GM21381 (cell line): ENCODE results near the gene ZNF454.

ENCODE experiments used
- ATAC-seq: cut with Tn5 transposase; IDR thresholded peaks from one replicate; pipeline ENCODE4 v1.9.1; 2021; ENCODE audit warnings: mild to moderate bottlenecking, moderate library complexity; ENCODE audit not compliant: unreplicated experiment

The ZNF454 gene

DNA sequence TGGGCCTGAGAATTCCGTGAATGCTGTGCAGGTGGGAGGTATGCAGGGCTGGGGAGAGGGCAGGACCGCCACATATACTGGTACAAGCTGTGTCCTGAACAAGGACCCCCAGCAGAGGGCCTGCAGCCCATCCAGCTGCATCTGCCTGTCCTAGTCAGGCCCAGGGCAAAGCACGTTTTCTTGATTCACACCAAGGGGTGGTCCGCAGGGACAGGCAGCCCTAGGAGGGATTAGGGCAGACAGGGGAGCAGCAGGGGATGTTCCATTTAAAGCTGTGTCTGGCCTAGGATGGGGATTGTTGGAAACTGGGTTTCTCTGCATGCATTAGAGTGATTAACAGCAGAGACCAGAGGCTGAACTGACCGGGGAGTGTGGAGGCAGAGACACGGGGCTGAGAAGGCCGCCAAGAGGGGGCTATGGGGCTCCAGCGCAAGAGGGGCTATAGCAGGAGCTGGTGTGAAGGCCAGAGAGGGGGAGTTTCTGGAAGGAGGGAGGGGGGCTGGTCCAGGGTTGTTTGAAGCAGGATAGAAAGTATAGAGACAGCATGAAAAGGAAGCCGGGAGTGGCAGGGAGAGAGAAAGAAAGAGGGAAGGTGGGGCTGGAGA, 51.4 kb downstream of the ZNF454 start:
- ATAC-seq = no peak

DNA sequence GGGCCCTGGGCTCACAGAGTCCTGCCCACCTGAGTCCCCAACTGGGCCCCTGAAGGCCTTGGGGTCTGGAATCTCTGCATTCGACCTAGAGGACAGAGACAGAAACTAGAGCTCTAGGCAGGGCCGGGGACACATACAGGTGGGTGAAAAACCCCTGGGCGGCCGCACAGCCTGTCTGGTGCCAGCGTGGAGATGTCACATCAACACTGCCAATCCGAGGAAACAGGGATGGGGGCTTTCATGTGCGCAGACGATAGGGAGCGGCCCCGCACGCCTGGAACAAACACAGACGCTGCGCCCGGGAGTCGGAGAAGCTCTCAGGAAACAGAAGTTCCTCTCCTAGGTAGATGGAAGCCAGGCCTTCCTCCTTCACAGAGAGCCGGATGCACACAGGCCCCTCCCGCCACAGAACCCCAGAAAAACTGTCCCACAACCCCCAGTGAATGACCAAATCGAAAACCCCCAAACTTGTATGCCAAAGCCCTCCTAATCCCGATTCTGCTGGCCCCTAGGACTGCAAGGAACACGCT, 52.3 kb downstream of the ZNF454 start:
- ATAC-seq = no peak

DNA sequence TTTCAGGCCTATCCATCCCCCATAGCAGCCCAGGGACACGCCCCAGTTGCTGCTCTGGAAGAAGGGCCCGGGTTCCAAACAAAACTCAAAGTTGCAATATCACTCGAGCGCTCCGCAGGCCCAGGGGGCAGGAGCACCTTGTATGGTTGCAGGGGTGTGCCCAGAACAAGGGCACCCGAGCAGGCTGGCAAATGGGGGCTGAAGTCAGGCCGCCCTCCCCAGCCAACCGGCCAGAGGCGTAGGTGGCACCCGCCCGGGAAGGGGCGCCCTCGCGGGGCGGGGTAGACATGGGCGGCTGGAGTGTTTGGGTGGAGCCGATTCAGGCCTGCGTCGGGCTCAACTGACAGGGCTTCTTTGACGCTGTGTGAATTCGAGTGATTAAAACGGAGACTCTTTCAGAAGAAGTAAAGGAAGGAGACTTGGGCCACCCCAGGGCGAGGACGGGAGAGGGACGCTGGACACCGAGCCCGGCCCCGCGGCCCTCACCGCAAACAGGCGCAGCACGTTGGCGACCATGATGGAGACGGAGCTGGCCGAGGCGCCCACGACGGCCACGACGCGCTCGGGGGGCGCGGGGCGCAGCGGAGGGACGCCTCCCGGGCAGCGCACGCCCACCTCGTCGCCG, 53.1 kb downstream of the ZNF454 start:
- no peak for ATAC-seq

DNA sequence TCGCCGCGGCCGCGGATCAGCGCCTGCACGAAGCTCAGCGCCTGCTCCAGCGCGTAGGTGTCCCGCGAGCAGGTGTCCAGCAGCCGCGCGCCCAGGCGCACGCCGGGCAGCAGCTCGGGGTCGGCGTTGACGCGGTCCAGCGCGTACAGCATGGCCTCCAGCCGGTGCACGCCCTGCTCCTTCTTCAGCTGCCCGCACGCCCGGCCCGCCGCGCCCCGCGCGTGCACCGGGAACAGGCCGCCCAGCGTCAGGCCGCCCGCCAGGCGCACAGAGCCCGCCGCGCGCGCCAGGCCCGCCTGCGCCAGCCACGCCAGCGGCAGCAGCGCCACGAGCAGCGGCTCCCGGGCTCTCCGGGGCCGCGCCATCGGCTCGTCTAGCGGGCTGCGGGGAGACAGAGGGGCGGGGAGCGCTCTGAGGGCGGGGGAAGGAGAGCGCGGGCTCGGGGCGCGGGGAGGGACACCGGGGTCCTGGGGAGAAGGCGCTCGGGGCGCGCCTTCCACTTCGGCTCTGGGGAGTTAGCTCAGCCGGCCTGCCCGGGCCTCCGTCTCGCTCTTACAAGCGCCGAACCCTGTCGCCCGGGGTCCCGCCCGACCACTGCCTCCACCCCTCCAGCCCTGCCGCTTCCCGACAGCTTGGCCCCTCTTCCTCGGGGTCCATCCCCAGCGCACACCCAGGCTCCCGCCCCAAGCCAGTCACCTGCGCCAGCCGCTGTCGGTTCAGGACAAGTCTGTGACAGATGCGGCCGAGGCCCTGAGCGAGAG, 53.8 kb downstream of the ZNF454 start, which contains the start of gene GRM6:
Gene GRM6, minus strand, starts transcription at position 741 of the 761 bp plus-strand sequence. Its CDS starts 376 bp downstream, at position 365.
- ATAC-seq = no peak

DNA sequence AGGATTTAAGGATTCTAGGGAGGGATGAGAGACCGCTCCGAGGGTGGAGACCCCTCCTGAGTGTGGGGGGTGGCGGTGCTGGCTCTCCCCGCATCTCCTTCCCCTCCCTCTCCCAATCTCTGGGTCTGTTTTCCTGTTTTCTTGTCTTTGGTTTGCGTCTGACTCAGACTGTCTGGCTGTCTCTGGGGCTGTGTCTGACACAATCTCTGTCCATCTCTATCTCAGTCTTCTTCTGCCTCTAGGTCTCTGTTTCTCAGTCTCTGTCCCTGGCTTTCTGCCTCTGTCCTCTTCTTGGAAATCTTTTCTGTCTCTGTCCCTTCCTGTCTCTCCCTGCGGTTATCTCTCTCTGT, 54.3 kb downstream of the ZNF454 start:
- ATAC-seq = no peak

DNA sequence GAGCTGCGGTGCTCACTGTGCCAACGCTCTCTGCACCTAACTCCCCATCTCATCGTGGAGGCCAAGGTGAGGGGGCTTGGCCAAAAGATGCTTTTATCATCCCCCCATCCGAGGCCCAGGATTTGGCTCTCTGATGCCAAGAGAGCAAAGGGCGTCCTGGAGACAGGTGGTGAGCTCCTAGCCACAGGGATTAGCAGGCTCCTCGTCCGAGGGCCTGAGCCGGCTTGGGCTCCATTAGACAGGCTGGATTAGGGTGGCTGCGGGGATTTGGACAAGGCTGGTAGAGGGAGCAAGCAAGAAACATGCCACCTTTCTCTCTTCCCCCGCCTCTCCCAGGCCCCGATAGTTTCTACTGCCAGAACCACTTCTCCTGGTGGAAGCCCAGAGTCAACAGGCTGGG, 55.2 kb downstream of the ZNF454 start:
- no peak for ATAC-seq

DNA sequence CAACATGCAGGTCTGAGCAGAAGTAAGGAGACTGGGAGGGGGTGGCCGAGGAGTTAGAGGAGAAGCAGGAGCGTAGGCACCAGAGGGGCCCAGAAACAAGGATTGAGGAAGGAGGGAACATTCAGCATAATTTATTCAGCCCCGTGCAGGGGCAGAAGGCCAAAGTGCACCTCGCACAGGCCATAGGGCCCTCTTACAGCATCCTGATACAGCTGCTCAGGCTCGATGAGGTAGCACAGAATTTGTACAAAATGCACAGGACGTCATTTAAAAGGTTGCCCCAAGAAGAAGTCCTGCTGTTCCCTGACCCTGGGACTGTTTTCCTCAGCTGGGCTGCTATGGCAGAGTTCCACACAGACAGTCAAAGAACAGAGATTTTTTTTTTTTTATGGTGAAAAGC, 56.2 kb downstream of the ZNF454 start:
- ATAC-seq = no peak

DNA sequence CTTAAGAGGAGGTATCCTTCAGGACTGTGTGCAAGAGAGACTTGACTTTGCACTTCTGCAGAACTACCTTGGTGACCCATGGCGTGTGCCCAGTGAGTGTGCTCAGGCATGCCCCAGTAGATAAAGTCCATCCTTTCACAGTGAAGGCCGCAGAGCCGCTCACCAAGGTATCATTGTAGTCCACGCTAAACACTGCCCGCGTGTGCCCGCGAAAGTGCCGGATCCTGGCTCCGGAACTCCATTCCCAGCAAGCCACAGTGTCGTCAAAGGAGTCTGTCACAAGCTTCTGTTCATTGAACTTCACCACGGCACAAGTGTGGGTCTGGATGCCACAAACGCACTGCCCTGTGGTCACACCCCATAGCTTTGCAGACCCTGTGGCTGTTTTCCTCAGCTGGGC, 57.4 kb downstream of the ZNF454 start:
- ATAC-seq = no peak

DNA sequence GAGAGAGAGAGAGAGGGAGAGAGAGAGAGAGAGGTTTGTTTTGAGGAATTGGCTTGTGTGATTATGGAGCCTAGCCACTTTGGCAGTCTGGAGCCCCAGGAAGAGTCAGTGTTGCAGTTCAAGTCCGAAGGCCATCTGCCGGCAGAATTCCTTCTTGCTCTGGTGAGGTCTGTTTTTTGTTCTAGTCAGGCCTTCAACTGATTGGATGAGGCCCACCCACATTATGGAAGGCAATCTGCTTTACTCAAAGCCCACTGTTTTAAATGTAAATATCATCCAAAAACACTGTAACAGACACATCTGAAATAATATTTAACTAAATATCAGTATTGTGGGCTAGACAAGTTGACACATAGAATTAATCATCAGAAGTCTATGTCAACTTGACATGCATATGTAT, 65.6 kb downstream of the ZNF454 start:
- no peak for ATAC-seq

DNA sequence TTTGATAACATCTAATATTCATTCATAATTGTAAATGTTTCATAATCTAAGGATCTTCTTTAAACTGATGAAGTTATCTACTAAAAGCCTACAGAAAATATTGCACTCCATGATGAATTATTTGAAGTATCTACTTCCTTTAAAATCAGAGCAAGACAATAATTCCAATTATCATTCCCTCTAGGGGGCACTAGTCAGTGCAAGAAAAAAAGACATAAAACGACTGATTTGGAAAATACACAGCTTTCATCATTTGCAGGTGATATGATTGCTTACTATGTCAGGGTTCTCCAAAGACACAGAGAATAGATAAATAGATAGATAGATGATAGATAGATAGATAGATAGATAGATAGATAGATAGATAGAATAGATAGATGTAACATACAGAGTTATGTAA, 67.7 kb downstream of the ZNF454 start:
- no peak for ATAC-seq
